B cell (primary cell): ENCODE measurements around the gene PTPRM. TPM values are rescaled to one million over a fixed set of nuclear protein-coding genes. Genes with fewer than 3 reads are reported as not detected.

ENCODE experiments used
- ATAC-seq: fragments of 200-7000 bp; cut with Tn5 transposase; one replicate; pipeline ENCODE4 v1.10.0; 2021; ENCODE audit warnings: low read depth, mild to moderate bottlenecking, moderate number of reproducible peaks, moderate library complexity
- CTCF ChIA-PET: fragments of 350-600 bp; sonication (Branson Sonifier 250); formaldehyde crosslinking; loops from one replicate; lab custom pipeline; 2021; ENCODE audit warnings: antibody characterized with exemption, inconsistent platforms; lab: Charles Lee
- POLR2A ChIA-PET: fragments of 350-600 bp; sonication (Branson Sonifier 250); formaldehyde crosslinking; loops from one replicate; lab custom pipeline; 2021; ENCODE audit warnings: antibody characterized with exemption; lab: Charles Lee
- DNase-seq: peaks from one replicate; pipeline ENCODE4 v3.0.0; 2013
- H2AFZ ChIP-seq: 2 replicates; pipeline ENCODE4 v1.6.1; 2012; ENCODE audit warnings: mild to moderate bottlenecking, low read depth, low read length; ENCODE audit not compliant: insufficient read depth, poor library complexity, severe bottlenecking
- H3K27ac ChIP-seq, 2 donors: 1 replicate in 1 of 2; 2 replicates in 1 of 2; pipeline ENCODE4 v1.5.1; 2012 to 2013; ENCODE audit warnings: low read length in 2 of 2, mild to moderate bottlenecking in 2 of 2, moderate library complexity in 1 of 2
- H3K27me3 ChIP-seq, 4 experiments: fragments of 200-600 bp in 1 of 4; sonication (generic) in 1 of 4; replicated peaks in 1 of 4; 1 replicate in 2 of 4; 2 replicates in 2 of 4; pipeline versions ENCODE4 v1.6.1 to v1.7.0; 2013 to 2016; ENCODE audit warnings: low read length in 3 of 4, mild to moderate bottlenecking in 2 of 4, mixed read lengths in 1 of 4, moderate library complexity in 1 of 4; ENCODE audit not compliant: insufficient read depth in 4 of 4, control insufficient read depth in 3 of 4; ENCODE audit errors: control extremely low read depth in 1 of 4
- H3K36me3 ChIP-seq, 2 experiments: replicated peaks in 1 of 2; 1 replicate in 1 of 2; 2 replicates in 1 of 2; pipeline versions ENCODE4 v1.6.1 to v1.7.1; 2013; ENCODE audit warnings: low read length in 1 of 2; ENCODE audit not compliant: insufficient read depth in 2 of 2, control insufficient read depth in 1 of 2; ENCODE audit errors: control extremely low read depth in 1 of 2, extremely low read depth in 1 of 2
- H3K4me1 ChIP-seq, 2 donors: fragments of 200-600 bp in 1 of 2; sonication (generic) in 1 of 2; 1 replicate in 1 of 2; 2 replicates in 1 of 2; pipeline versions ENCODE4 v1.5.1 to v1.6.1; 2013 to 2017; ENCODE audit warnings: low read length in 2 of 2; ENCODE audit not compliant: control insufficient read depth in 2 of 2, insufficient read depth in 2 of 2
- H3K4me2 ChIP-seq: replicated peaks from 2 replicates; pipeline ENCODE3; 2012; ENCODE audit warnings: mild to moderate bottlenecking, low read depth, low read length; ENCODE audit not compliant: poor library complexity, severe bottlenecking
- H3K4me3 ChIP-seq, 5 experiments: fragments of 200-600 bp in 1 of 5; sonication (generic) in 1 of 5; 1 replicate in 3 of 5; 2 replicates in 2 of 5; pipeline versions ENCODE4 v1.5.1 to v1.7.0; 2011 to 2016; ENCODE audit warnings: low read length in 4 of 5, mild to moderate bottlenecking in 4 of 5, low read depth in 2 of 5, control low read depth in 1 of 5, moderate library complexity in 1 of 5; ENCODE audit not compliant: insufficient read depth in 1 of 5; ENCODE audit errors: control extremely low read depth in 1 of 5, extremely low read depth in 1 of 5
- H3K79me2 ChIP-seq: fragments of 200-600 bp; sonication (generic); one replicate; pipeline ENCODE4 v1.6.0; 2016; ENCODE audit warnings: low read length; ENCODE audit not compliant: control insufficient read depth, insufficient read depth
- H3K9ac ChIP-seq: fragments of 200-600 bp; sonication (generic); 2 replicates; pipeline ENCODE4 v1.6.1; 2017; ENCODE audit warnings: mild to moderate bottlenecking, low read length, moderate library complexity
- H3K9me3 ChIP-seq, 3 donors: one replicate each; pipeline versions ENCODE4 v1.6.1 to v1.7.1; 2013; ENCODE audit warnings: low read length in 2 of 3; ENCODE audit not compliant: control insufficient read depth in 2 of 3, insufficient read depth in 1 of 3; ENCODE audit errors: control extremely low read depth in 1 of 3
- H4K20me1 ChIP-seq: 2 replicates; pipeline ENCODE4 v1.6.0; 2012; ENCODE audit warnings: mild to moderate bottlenecking, low read length; ENCODE audit not compliant: insufficient read depth, control insufficient read depth, poor library complexity, severe bottlenecking
- H3K27ac Mint-ChIP-seq: one replicate; pipeline ENCODE4 v1.8.0; 2021; ENCODE audit warnings: mixed read lengths
- H3K27me3 Mint-ChIP-seq: one replicate; pipeline ENCODE4 v1.8.0; 2021; ENCODE audit warnings: mixed read lengths
- H3K4me1 Mint-ChIP-seq: one replicate; pipeline ENCODE4 v1.8.0; 2021; ENCODE audit warnings: mixed read lengths
- H3K4me3 Mint-ChIP-seq: one replicate; pipeline ENCODE4 v1.8.0; 2021; ENCODE audit warnings: mixed read lengths
- H3K9me3 Mint-ChIP-seq: one replicate; pipeline ENCODE4 v1.8.0; 2022; ENCODE audit warnings: mixed read lengths; ENCODE audit not compliant: insufficient read depth
- CTCF ChIP-seq: fragments of 200-600 bp; IDR thresholded peaks from one replicate; pipeline ENCODE4 v1.8.0; 2022; ENCODE audit warnings: antibody characterized with exemption, mild to moderate bottlenecking
- EZH2 ChIP-seq: IDR thresholded peaks from 2 replicates; pipeline ENCODE4 v1.6.1; 2012; ENCODE audit warnings: borderline replicate concordance, low read depth, mild to moderate bottlenecking, moderate library complexity, low read length; ENCODE audit not compliant: insufficient read depth, poor library complexity, severe bottlenecking
- WGBS: methylation state at CpG from one replicate; pipeline ENCODE4 v1.1.5; 2013; ENCODE audit warnings: missing lambda C conversion rate; ENCODE audit not compliant: insufficient coverage; 5-methylcytosine and 5-hydroxymethylcytosine counted together
- intact Hi-C: fragments of 100-400 bp; cut with micrococcal nuclease; formaldehyde crosslinking; loops from one replicate; pipeline ENCODE4 v1.10.0; 2022
- polyA plus RNA-seq: library from polyadenylated mRNA; depleted of rRNA; stranded (reverse); fragments of >200 nt; gene quantifications from 2 replicates; pipeline ENCODE4 v1.2.3, GENCODE V29; 2012
- total RNA-seq, 2 donors: library from RNA; stranded (reverse); fragments of 120-200 nt in 1 of 2; gene quantifications; 1 replicate in 1 of 2; 2 replicates in 1 of 2; pipeline versions ENCODE4 v1.2.3 to v1.2.4, GENCODE V29; 2013 to 2022

PTPRM gene
- total and polyA plus RNA-seq, 2 donors (not counting 1 experiment from before 2014, with no cell fraction given): 0.20 to 0.89 TPM

- POLR2A ChIA-PET: no interaction called here
- H3K4me1 ChIP-seq: no peaks in the 10 kb centered on the region
- CTCF ChIA-PET: no interaction called here
- H3K4me3 ChIP-seq: no peak overlapping the region
- H3K4me3 Mint-ChIP-seq: no peak overlapping the region
- ATAC-seq (no peak), DNase-seq (no peak)
- H3K4me1 Mint-ChIP-seq: no peaks in the 10 kb centered on the region
- no peak for TF ChIP-seq EZH2
- no peak for TF ChIP-seq CTCF
- H3K9ac ChIP-seq: no peak overlapping the region
- no peaks in the 10 kb centered on the region for H3K27me3 ChIP-seq
- H3K36me3 ChIP-seq: no peaks in the 10 kb centered on the region
- H3K9me3 ChIP-seq: peaks cover 0 to 1% (median under 1%) of the 10 kb centered on the region in 3 donors
- H3K4me2 ChIP-seq: no peak overlapping the region
- H3K27ac Mint-ChIP-seq: no peak overlapping the region
- no peaks in the 10 kb centered on the region for H4K20me1 ChIP-seq
- no peak overlapping the region for H2AFZ ChIP-seq
- H3K79me2 ChIP-seq: no peaks in the 10 kb centered on the region
- H3K9me3 Mint-ChIP-seq: peaks cover 7% of the 10 kb centered on the region
- no peaks in the 10 kb centered on the region for H3K27me3 Mint-ChIP-seq
- H3K27ac ChIP-seq: no peak overlapping the region
- intact Hi-C loops: no loop called here
- 72% methylated on average over 4 of the region's 5 CpGs for WGBS
Measured at GRCh38 chr18:7808992-7809391, 241.9 kb downstream of the PTPRM start.

GRCh38 chr18:7809455-7809854, 242.3 kb downstream of the PTPRM start:
- H3K9me3 Mint-ChIP-seq: peaks cover 7% of the 10 kb centered on the region
- 87% methylated on average over 4 of the region's 6 CpGs for WGBS
- H3K4me3 Mint-ChIP-seq: no peak overlapping the region
- ATAC-seq (no peak), DNase-seq (no peak)
- Histone ChIP-seq H3K27ac (no peak overlapping the region), H3K4me2 (no peak overlapping the region), H2AFZ (no peak overlapping the region), H3K36me3 (no peaks in the 10 kb centered on the region), H3K4me1 (no peaks in the 10 kb centered on the region), H3K9ac (no peak overlapping the region), H3K27me3 (no peaks in the 10 kb centered on the region), H4K20me1 (no peaks in the 10 kb centered on the region), H3K79me2 (no peaks in the 10 kb centered on the region), H3K4me3 (no peak overlapping the region), H3K9me3 (peaks cover under 1 to 6% (median 5%) of the 10 kb centered on the region in 3 donors)
- ChIA-PET POLR2A (no interaction called here), CTCF (no interaction called here)
- H3K27ac Mint-ChIP-seq: no peak overlapping the region
- TF ChIP-seq EZH2 (no peak), CTCF (no peak)
- intact Hi-C loops: no loop called here
- no peaks in the 10 kb centered on the region for H3K4me1 Mint-ChIP-seq
- H3K27me3 Mint-ChIP-seq: no peaks in the 10 kb centered on the region
